NCI-H524 (cell line): ENCODE measurements around the gene GNG13.
A peak's percentile ranks its signal among the peaks of the same experiment; 100 is the strongest.

Source experiments
- DNase-seq, 2 experiments: peaks; one replicate each; lab custom pipeline; 2025; lab: John Stamatoyannopoulos, UW

GNG13 gene

GRCh38 chr16:793414-793813 lies 7.1 kb downstream of the GNG13 start:
- DNase-seq = no peak

DNA sequence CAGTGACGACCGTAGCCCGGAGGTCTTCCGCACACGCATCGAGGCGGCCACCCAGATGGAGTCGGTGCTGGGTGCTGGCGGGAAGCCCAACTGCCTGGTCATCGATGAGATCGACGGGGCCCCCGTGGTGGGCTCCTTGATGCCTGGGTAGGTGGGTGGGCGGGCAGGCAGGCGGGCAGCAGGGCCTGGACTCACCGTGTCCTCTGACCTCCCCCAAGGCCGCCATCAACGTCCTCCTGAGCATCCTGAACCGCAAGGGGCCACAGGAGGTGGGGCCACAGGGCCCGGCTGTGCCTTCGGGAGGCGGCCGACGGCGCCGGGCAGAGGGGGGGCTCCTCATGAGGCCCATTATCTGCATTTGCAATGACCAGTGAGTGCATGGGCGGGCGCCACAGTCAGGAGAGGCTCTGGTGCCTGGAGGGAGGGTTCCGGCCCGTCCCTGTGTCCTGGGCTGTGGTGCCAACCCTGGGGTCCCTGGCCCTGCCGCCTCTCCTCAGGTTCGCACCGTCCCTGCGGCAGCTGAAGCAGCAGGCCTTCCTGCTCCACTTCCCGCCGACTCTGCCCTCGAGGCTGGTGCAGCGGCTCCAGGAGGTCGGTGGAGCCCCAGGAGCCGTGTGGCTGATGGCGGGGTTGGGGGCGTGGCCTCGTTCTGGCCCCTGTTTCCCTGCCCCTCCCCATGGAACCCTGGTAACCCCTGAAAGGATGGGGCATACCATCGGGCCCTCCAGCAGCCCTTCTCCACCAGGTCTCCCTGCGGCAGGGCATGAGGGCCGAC lies 8.1 kb downstream of the GNG13 start:
- DNase-seq = no peak

- DNase-seq = no peak
Measured at GRCh38 chr16:791131-791530, 9.4 kb downstream of the GNG13 start.

DNA sequence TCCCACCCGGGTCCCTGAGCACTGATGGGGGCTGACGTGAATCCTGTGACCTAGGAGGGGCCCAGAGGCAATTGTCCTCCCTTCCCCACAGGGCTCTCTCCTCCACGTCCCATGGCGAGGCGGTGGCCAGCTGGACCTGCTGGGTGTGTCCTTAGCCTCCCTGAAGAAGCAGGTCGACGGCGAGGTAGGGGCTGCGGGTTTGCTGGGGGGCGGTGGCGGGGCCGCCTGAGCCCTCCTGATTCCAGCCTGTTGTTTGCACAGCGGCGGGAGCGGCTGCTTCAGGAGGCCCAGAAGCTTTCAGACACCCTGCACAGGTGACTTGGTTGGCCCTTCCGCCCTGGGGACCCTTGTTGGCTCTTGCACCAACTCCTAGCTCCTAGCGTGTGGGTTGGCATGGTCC lies 10.4 kb downstream of the GNG13 start:
- no peak for DNase-seq

DNA sequence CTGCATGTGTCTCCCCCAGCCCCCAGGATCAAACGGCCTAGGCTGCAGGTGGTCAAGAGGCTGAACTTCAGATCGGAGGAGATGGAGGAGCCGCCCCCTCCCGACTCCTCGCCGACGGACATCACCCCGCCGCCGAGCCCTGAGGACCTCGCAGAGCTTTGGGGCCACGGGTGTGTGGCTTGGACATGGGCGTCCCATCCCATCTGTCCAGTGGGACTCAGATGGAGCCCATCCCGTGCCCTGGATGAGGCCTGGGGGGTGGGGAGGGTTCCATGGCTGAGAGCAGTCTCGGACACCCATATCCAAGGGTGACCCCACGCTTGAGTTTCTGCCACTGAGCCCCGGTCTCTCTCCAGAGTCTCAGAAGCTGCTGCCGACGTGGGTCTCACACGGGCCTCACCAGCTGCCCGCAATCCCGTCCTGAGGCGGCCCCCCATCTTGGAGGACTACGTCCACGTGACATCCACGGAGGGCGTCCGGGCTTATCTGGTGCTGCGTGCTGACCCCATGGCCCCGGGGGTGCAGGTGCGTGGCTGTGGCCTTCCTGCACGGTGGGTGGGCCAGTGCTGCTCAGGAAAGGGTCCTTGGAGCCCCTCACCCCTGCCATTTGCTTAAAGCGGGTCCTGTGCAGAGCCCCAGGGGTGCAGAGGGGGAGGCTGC lies 11.2 kb downstream of the GNG13 start:
- no peak for DNase-seq

DNA sequence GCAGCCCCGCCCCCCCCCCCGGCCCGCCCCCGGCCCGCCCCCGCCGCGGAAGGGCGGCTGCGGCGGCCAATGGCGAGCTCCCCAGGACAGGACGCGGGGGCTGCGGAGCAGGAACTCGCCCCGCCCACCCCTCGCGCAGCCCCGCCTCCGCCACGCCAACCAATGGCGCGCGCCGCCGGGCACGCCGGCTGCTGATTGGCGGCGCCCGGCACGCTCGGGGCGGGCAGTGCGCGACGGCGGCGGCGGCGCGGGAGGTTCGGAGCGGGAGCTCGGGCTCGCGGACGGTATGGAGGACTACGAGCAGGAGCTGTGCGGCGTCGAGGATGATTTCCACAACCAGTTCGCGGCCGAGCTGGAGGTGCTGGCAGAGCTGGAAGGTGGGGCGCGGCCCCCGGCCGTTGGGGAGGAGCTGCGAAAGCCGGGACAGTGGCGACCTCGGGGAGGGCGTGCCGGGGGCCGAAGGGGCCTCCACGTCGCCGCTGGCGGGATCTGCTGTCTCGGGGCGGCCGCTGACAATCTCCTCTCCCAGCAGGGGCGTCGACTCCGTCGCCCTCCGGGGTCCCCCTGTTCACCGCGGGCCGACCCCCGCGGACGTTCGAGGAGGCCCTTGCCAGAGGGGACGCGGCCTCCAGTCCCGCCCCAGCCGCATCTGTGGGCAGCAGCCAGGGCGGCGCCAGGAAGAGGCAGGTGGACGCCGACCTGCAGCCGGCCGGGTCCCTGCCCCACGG lies 12.0 kb downstream of the GNG13 start, which contains the start of gene CHTF18:
Gene CHTF18 (plus strand): TSS at position 222 of the 728 bp plus-strand sequence. CDS start 65 bp downstream, at position 287.
- peak; percentile 75 to 92 for DNase-seq

DNA sequence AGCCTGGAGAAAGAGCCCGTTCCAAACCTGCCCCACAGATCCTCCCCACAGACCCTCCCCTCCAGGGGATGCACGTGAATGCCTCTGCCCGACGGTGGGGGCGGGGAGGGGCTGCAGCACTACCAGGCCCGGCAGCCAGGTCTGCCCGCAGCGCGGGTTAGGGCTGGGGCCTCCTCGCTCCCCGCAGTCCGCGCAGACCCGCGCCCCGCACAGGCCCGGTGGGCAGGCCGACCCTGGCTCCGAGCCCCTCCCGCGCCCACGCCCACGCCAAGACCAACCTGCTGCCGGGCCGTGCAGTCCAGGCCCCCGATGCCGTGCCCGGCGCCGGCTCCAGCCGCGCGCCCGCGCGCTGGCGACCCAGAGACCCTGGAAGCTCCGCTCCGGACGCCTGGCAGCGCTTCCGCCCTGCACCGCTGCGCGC lies 12.5 kb downstream of the GNG13 start, which contains the start of gene RPUSD1:
Gene RPUSD1 (minus strand): TSS at position 404 of the 421 bp plus-strand sequence. CDS start 644 bp downstream, outside the sequence.
- peak in 1 of 2 experiments; percentile 43 for DNase-seq

GRCh38 chr16:787321-787966 lies 13.1 kb downstream of the GNG13 start:
- no peak for DNase-seq

DNA sequence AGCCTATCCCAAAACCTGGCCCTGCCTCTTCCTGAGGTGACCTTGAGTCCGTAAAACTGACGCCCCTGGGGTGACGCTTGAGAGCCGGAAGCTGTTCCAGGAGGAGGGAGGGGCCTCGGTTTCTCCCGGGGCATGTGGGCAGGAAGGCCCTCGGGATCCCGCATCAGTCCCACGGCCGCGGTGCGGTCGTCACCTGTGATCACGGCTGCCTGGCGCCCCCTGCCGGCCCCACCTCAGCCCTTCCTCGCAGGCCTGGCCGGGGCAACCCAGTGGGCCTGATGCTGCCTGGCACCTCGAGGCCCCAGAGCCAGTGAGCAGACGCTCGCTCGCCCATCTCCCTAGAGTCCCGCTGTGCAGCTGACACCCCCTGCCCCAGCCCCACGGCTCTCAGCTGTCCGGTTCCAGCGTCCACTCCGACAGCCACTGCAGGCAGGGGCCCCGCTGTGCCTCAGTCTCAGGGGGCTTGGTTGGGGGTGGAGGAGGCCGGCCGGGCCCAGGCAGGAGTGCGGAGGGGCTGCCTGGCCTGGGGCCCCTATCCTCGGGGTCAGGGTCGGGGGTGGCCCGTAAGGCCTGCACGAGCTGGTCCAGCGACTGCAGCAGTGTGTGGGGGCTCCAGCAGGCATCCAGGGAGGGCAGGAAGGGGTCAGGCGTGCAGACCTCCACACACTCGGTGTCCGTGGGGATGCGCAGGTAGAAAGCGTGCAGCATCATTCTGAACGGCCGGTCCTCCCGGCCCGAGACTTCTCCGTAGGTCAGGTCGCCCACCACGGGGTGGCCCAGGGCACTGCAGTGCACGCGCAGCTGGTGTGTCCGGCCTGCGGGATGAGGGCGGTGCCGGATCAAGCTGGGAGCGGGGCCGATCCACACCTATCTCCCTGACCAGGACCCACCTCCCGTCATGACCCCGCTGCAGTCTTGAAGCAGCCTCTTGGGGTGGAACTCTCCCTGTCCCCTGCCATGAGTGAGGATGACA lies 14.7 kb downstream of the GNG13 start:
- DNase-seq = peak in 1 of 2 experiments; percentile 47

DNA sequence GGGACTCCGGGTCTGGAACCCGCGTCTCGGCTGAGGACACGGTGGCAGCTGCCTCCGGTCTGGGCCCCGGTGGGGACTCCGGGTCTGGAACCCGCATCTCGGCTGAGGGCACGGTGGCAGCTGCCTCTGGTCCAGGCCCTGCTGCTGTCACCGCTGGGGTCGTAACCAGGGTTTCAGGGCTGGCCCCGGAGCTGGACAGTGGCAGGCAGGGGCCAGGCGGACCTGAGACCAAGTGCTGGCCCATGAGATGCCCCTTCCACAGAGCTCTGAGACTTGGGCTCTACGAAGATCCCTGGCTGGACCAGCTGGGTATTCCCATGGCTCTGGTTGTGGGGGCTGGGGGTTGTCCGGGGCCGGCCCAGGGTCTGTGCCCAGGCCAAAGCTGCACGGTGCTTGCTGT lies 16.1 kb downstream of the GNG13 start:
- DNase-seq = no peak

DNA sequence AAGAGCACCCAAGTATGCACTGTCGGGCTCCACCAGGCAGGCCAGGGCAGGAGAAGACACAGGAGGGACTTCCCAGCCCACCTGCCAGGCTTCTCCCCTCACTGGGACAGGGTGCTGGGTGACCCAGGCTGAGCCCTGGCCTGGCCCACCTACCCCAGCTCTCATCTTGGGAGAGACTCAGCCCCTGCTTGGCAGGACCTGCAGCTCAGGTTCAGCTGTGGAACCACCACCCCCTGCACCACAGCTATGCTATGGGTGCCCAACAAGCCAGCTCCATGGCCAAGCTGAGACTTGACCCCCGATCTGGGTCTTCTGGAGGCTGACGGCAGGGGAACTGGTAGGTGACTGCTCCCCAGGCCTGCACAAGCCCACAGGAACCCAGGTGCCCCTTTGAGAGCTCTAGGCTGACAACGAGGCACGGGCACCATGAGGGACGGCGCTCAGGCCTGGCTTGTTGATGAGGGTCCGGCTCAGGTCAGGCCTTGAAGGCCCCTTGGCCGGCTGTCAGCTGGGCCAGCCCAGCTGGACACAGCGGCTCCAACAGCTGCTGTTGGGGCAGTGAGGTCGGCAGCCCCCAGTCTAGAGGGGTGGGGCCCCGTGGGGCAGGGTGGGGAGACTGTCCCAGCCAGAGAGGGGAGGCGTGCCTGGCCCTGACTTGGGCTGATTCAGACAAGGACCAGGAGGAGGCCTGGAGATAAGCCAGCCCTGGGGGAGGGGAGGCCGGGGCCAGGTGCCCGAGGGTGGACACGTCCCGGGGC lies 17.0 kb downstream of the GNG13 start:
- no peak for DNase-seq

- DNase-seq = no peak
Measured at GRCh38 chr16:782766-783403, 17.6 kb downstream of the GNG13 start.

- peak in 1 of 2 experiments; percentile 34 for DNase-seq
Measured at GRCh38 chr16:782258-782657, 18.3 kb downstream of the GNG13 start.

DNA sequence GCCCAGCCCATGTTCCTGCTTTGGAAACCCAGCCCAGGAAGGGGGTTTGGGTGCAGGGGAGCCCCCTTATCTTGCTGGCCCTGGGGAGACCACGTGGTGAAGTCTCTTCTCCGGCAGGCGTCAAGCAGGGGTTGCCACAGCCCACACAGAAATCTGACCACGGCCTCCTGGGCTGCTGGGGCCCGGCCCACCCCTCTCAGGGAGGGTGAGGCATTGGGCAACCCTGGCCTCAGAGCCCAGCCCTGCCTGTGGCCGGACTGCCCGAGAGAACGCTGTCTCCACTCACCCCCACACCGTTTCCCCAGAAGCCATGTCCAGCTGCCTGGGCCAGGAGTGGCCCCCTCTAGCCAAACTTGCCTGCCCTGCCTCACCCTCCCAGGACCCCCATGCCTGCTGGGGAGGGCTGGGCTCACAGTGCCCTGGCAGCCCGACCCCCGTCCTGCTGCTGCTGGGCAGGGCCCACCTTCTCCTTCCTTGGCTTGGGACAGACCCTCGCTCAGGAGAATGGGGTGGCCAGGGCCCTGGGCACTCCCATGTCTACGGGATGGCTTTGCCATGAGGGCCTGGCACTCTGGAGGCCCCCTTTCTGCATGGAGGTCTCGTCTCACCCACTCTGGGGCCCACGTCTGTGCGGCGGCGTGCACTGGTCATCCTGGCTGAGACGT lies 19.1 kb downstream of the GNG13 start:
- no peak for DNase-seq

DNA sequence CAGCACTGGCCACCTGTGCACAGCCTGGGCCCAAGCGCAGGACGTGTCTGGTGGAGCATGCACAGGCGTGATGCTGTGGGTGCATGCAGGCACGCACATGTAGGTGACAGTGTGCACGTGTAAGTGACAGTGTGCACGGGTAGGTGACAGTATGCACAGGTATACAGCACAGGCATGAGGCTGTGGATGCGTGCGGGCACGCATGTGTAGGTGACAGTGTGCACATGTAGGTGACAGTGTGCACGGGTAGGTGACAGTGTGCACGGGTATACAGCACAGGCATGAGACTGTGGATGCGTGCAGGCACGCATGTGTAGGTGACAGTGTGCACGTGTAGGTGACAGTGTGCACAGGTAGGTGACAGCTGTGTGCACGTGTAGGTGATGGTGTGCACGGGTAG lies 20.2 kb downstream of the GNG13 start:
- DNase-seq = no peak

DNA sequence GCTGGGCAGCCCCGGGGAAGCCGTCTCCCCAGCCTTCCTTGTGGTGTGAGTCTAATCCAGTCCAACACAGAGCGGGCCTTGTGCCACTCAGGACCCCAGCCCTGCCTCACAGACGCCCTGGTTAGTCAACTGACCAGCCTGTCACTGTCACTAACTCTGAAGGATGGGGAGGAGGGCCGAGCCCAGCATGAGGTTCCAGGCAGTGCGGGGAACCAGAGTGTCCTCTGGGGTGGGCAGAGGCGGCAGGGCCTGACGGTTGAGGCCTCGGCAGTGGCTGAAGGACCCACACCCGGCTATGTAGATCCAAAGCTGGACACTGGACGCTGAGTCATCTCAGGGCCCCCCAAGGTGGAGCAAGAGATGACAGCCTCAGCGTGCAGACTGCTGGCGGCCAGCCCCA lies 21.0 kb downstream of the GNG13 start:
- DNase-seq = no peak

DNA sequence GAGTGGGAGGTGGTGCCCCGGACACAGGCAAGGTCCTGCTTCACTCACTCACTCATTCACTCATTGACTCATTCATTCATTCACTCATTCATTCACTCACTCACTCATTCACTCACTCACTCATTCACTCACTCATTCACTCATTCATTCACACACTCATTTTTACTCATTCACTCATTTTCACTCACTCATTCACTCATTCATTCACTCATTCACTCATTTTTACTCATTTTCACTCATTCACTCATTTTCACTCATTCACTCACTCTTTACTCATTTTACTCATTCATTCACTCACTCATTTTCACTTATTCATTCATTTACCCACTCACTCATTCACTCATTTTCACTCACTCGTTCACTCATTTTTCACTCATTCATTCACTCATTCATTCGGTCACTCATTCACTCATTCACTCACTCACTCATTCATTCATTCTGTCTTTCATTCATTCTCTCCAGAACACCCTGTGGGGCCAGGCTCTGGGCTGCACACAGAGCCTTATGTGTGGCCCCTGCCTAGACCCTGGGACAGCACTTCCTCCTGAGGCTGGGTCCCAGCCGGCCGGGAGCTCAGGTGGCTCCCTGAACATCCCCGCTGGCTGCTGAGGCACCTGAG lies 21.5 kb downstream of the GNG13 start:
- no peak for DNase-seq

DNA sequence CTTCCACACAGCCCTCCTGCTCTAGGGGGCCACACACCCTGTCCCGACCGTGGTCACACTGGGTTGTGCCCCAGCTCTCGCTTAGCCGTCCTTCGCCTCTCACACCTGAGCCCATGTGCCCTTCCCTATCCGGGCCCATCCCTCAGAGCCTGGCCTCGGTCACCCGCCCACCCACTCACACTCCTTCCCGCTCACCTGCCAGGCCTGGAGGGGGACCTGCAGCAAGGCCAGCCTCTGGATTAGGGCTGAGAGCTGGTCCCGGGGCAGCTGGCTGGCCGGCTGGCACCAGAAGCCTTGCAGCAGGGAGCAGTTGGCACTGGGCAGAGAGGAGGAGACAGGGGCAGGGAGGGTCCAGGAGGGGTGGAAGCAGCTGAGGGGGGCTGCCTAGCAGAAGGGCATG lies 22.1 kb downstream of the GNG13 start:
- no peak for DNase-seq

- DNase-seq = no peak
Measured at GRCh38 chr16:777826-778225, 22.7 kb downstream of the GNG13 start.
